ENCODE measurements around the gene DMD. TPM values are rescaled to one million over a fixed set of nuclear protein-coding genes. Genes with fewer than 3 reads are reported as not detected.

DMD gene
- total and polyA plus RNA-seq, 7 donors = 2.5 to 260 (median 183) TPM

DNA sequence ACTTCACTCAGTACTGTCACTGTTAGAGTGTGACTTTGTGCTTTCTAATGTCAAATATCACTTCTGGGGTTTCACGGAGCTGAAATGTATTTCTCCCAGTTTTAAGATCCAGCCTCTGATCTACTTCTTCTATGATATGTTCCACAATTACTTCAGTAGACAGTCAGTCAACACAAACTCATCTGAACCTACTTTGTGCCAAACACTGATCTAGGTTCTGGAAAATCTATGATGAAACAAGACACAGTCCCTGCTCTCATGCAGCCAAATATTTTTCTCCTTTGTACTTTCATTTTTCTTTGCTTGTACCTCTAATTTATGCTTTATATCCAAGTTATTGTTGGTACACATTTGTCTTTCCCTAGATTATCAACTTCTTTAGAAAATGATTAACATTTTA, 1498.2 kb downstream of the DMD start:
- 91 to 93% methylated on average over 1 of the region's 1 CpG for WGBS, 2 donors
- Histone ChIP-seq H3K36me3 (no peaks in the 10 kb centered on the region), H3K27me3 (no peaks in the 10 kb centered on the region), H3K9me3 (no peaks in the 10 kb centered on the region), H3K4me1 (no peaks in the 10 kb centered on the region), H3K27ac (no peak overlapping the region), H3K4me3 (no peak overlapping the region)
- DNase-seq = no peak
- TF ChIP-seq EP300 (IDR thresholded peaks at IDR 0.05) (no peak), POLR2A (IDR thresholded peaks at IDR 0.05) (no peak), POLR2AphosphoS5 (IDR thresholded peaks at IDR 0.05) (no peak)
- TF ChIP-seq, protein P1, sequence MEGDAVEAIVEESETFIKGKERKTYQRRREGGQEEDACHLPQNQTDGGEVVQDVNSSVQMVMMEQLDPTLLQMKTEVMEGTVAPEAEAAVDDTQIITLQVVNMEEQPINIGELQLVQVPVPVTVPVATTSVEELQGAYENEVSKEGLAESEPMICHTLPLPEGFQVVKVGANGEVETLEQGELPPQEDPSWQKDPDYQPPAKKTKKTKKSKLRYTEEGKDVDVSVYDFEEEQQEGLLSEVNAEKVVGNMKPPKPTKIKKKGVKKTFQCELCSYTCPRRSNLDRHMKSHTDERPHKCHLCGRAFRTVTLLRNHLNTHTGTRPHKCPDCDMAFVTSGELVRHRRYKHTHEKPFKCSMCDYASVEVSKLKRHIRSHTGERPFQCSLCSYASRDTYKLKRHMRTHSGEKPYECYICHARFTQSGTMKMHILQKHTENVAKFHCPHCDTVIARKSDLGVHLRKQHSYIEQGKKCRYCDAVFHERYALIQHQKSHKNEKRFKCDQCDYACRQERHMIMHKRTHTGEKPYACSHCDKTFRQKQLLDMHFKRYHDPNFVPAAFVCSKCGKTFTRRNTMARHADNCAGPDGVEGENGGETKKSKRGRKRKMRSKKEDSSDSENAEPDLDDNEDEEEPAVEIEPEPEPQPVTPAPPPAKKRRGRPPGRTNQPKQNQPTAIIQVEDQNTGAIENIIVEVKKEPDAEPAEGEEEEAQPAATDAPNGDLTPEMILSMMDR (IDR thresholded peaks at IDR 0.05) = no peak
- intact Hi-C loops (cut with DNase I) = no loop called here

DNA sequence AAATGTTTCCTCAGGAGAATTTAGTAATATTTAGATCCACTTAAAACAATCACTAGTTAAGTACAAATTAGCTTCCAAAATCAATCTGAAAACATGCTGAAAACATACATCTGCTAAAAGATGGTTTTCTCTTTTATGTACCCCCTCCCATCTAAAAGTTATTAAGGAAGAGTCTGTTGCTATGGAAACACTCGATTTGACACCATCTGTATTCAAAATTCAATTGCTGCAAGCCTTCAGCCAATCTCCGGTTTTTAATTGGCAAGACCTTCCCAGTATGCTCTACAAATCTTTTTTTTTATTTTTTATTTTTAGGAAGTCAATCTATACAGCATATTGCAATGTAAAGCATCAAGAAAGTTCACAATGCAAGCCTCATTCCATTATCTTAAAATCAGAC, 1500.2 kb downstream of the DMD start:
- TF ChIP-seq POLR2A (IDR thresholded peaks at IDR 0.05) (no peak), EP300 (IDR thresholded peaks at IDR 0.05) (no peak), POLR2AphosphoS5 (IDR thresholded peaks at IDR 0.05) (no peak)
- TF ChIP-seq, protein P1 (IDR thresholded peaks at IDR 0.05) = no peak
- DNase-seq = no peak
- Histone ChIP-seq H3K36me3 (no peaks in the 10 kb centered on the region), H3K4me1 (no peaks in the 10 kb centered on the region), H3K27me3 (no peaks in the 10 kb centered on the region), H3K4me3 (no peak overlapping the region), H3K9me3 (no peaks in the 10 kb centered on the region), H3K27ac (no peak overlapping the region)
- intact Hi-C loops (cut with DNase I) = no loop called here
- 53 to 68% methylated on average over 2 of the region's 2 CpGs for WGBS, 2 donors

GRCh38 chrX:31708116-31708515, 1503.2 kb downstream of the DMD start:
- Histone ChIP-seq H3K27ac (no peak overlapping the region), H3K4me3 (no peak overlapping the region), H3K27me3 (no peaks in the 10 kb centered on the region), H3K9me3 (no peaks in the 10 kb centered on the region), H3K4me1 (no peaks in the 10 kb centered on the region), H3K36me3 (no peaks in the 10 kb centered on the region)
- intact Hi-C loops (cut with DNase I) = no loop called here
- no peak for DNase-seq
- 25 to 49% methylated on average over 2 of the region's 2 CpGs for WGBS, 2 donors
- TF ChIP-seq, protein P1 (IDR thresholded peaks at IDR 0.05) = no peak
- no peak for TF ChIP-seq POLR2A (IDR thresholded peaks at IDR 0.05)
- no peak for TF ChIP-seq EP300 (IDR thresholded peaks at IDR 0.05)
- TF ChIP-seq POLR2AphosphoS5 (IDR thresholded peaks at IDR 0.05) = no peak

DNA sequence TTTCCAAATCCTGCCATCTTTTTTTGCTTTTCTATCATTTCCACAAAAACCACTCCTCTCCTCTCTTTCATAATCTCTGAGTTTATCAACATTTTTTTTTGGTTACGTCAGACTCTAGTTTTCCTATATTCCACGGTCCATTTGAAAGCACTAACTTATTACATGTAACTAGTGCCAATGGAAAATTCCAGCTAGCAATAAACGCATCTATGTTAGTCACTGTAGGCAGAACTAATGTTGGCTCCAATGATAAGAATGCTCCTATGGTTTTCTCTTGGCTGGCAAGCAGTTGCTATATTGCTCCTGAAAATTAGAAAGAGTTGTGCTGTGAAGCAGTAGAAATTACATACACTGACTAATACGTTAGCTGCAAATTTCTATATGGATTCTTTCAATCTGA, 1504.9 kb downstream of the DMD start:
- no peak for DNase-seq
- 35 to 67% methylated on average over 4 of the region's 4 CpGs for WGBS, 2 donors
- Histone ChIP-seq H3K9me3 (no peaks in the 10 kb centered on the region), H3K4me1 (no peaks in the 10 kb centered on the region), H3K4me3 (no peak overlapping the region), H3K27me3 (no peaks in the 10 kb centered on the region), H3K36me3 (no peaks in the 10 kb centered on the region), H3K27ac (no peak overlapping the region)
- intact Hi-C loops (cut with DNase I) = no loop called here
- TF ChIP-seq EP300 (IDR thresholded peaks at IDR 0.05) (no peak), POLR2AphosphoS5 (IDR thresholded peaks at IDR 0.05) (no peak), POLR2A (IDR thresholded peaks at IDR 0.05) (no peak)
- TF ChIP-seq, protein P1 (IDR thresholded peaks at IDR 0.05) = no peak

DNA sequence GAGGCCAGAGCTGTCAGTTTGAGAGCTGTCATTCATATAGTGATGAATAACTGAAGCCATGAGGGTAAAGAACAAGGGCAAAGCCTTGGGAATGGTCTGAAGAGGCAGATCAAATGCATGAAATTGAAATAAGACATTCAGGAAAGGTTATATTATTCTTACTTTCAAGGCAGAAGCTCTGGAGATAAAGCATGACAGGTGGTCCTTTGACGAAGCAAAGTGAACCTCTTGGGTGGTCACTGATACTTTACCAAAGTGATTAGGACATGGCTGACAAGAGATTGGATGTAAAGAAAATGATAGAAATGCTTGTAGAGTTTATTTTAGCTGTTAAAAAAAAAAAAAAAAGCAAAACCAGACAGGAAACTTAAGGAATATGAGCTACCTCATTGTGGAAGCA, 1505.5 kb downstream of the DMD start:
- Histone ChIP-seq H3K27ac (no peak overlapping the region), H3K4me3 (no peak overlapping the region), H3K36me3 (no peaks in the 10 kb centered on the region), H3K27me3 (no peaks in the 10 kb centered on the region), H3K9me3 (no peaks in the 10 kb centered on the region), H3K4me1 (no peaks in the 10 kb centered on the region)
- intact Hi-C loops (cut with DNase I) = no loop called here
- DNase-seq = no peak
- WGBS, 2 donors = 91 to 93% methylated on average over 1 of the region's 1 CpG
- TF ChIP-seq POLR2A (IDR thresholded peaks at IDR 0.05) (no peak), EP300 (IDR thresholded peaks at IDR 0.05) (no peak), POLR2AphosphoS5 (IDR thresholded peaks at IDR 0.05) (no peak)
- TF ChIP-seq, protein P1 (IDR thresholded peaks at IDR 0.05) = no peak

All from sigmoid colon (tissue), 7 donors.